ENCODE data around the gene KCNQ2.

DNA sequence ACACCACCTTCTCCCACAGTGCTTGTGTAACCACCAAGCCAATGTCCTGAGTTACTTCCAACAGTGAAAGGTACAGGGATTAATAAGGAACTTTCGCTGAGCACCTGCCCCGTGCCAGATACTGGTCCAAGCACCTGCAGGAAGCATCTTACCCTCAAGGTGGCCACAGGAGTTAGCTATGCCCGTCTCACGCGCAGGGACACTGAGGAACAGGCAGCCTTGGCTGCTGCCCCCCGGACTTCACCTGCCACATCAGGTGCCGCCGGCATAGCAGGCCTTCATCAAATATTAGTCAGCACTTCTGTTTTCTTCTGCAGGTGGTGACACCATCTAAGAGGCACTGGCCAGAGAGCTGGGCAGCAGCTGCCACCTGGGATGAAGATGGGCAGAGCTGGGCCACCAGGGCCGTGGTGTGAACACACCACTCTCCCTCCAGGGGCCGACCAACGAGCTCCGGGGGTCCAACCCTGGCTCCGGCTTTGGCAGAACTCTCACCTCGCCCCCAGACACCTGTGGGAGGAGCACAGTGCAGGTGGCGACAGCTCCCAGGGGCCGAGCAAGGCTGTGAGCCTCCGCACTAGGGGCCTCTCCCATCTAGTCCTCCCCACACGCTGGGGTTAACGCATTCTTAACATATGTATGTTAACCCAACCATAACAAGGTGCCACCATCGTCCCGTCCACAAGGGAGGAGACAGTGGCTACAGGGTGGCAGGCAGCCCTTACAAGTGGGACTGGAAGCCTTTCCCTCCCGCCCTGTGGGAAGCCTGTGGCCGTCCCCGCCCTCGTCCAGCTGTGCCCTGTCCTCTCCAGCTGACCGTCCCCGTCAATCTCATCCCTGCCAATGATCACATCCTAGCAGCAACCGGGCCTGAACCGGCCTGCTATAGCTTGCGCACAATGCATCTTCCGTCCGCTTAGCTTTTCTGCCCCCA, 45.2 kb upstream of the KCNQ2 start:
- TF ChIP-seq CTCF (IDR thresholded peaks at IDR 0.05; ENCODE audit: low read depth, low read length, missing input control), result no peak
- no peak for TF ChIP-seq ATF3 (IDR thresholded peaks at IDR 0.05)
- no peak for TF ChIP-seq HNF4G (IDR thresholded peaks at IDR 0.05)
- TF ChIP-seq GABPA (IDR thresholded peaks at IDR 0.05 in 1 of 2, conservative IDR thresholded peaks at IDR 0.05 in 1 of 2), result no peak
- TF ChIP-seq RAD21 (IDR thresholded peaks at IDR 0.05), result no peak
- no peak for TF ChIP-seq YY1 (IDR thresholded peaks at IDR 0.05)
- no peak for TF ChIP-seq RXRA (IDR thresholded peaks at IDR 0.05)
- TF ChIP-seq JUND (IDR thresholded peaks at IDR 0.05), result no peak
- no peak for TF ChIP-seq EGR1 (IDR thresholded peaks at IDR 0.05; ENCODE audit: low read depth in 2 of 2)
- TF ChIP-seq, protein P1, sequence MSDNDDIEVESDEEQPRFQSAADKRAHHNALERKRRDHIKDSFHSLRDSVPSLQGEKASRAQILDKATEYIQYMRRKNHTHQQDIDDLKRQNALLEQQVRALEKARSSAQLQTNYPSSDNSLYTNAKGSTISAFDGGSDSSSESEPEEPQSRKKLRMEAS (IDR thresholded peaks at IDR 0.05), result no peak
